ENCODE measurements around the gene OBSL1.

OBSL1 gene

GRCh38 chr2:219559156-219559915 is 12.0 kb downstream of the OBSL1 start:
- H3K27ac ChIP-seq: no peak overlapping the region
- DNase-seq (ENCODE audit: low read depth, low spot score): no peak
- no peaks in the 10 kb centered on the region for H3K9me3 ChIP-seq (ENCODE audit: low read depth, low read length)
- H3K4me3 ChIP-seq: no peak overlapping the region
- no peaks in the 10 kb centered on the region for H3K36me3 ChIP-seq (ENCODE audit: insufficient read depth, low read length)
- TF ChIP-seq POLR2AphosphoS5 (IDR thresholded peaks at IDR 0.05; ENCODE audit: borderline replicate concordance, low read depth, low read length) (no peak), FOXP2 (optimal IDR thresholded peaks at IDR 0.05; ENCODE audit: control extremely low read depth, extremely low read length, insufficient read depth) (no peak), EZH2 (IDR thresholded peaks at IDR 0.05) (no peak)
- H3K9ac ChIP-seq (ENCODE audit: insufficient read length): no peak overlapping the region

GRCh38 chr2:219557791-219558785 is 13.3 kb downstream of the OBSL1 start:
- H3K9ac ChIP-seq (ENCODE audit: insufficient read length): no peak overlapping the region
- no peak for TF ChIP-seq EZH2 (IDR thresholded peaks at IDR 0.05)
- no peak for TF ChIP-seq POLR2AphosphoS5 (IDR thresholded peaks at IDR 0.05; ENCODE audit: borderline replicate concordance, low read depth, low read length)
- no peak for TF ChIP-seq FOXP2 (optimal IDR thresholded peaks at IDR 0.05; ENCODE audit: control extremely low read depth, extremely low read length, insufficient read depth)
- DNase-seq (ENCODE audit: low read depth, low spot score): no peak
- H3K36me3 ChIP-seq (ENCODE audit: insufficient read depth, low read length): no peaks in the 10 kb centered on the region
- no peak overlapping the region for H3K4me3 ChIP-seq
- H3K9me3 ChIP-seq (ENCODE audit: low read depth, low read length): no peaks in the 10 kb centered on the region
- no peak overlapping the region for H3K27ac ChIP-seq

GRCh38 chr2:219557320-219557719 is 14.0 kb downstream of the OBSL1 start:
- Histone ChIP-seq H3K4me3 (no peak overlapping the region), H3K36me3 (ENCODE audit: insufficient read depth, low read length) (no peaks in the 10 kb centered on the region), H3K9ac (ENCODE audit: insufficient read length) (no peak overlapping the region), H3K27ac (no peak overlapping the region), H3K9me3 (ENCODE audit: low read depth, low read length) (no peaks in the 10 kb centered on the region)
- no peak for DNase-seq (ENCODE audit: low read depth, low spot score)
- no peak for TF ChIP-seq POLR2AphosphoS5 (IDR thresholded peaks at IDR 0.05; ENCODE audit: borderline replicate concordance, low read depth, low read length)
- TF ChIP-seq EZH2 (IDR thresholded peaks at IDR 0.05): no peak

GRCh38 chr2:219556413-219556812 is 14.9 kb downstream of the OBSL1 start:
- no peak for TF ChIP-seq FOXP2 (optimal IDR thresholded peaks at IDR 0.05; ENCODE audit: control extremely low read depth, extremely low read length, insufficient read depth)
- no peak for TF ChIP-seq POLR2AphosphoS5 (IDR thresholded peaks at IDR 0.05; ENCODE audit: borderline replicate concordance, low read depth, low read length)
- no peak for TF ChIP-seq EZH2 (IDR thresholded peaks at IDR 0.05)
- H3K27ac ChIP-seq: no peak overlapping the region
- H3K4me3 ChIP-seq: no peak overlapping the region
- no peaks in the 10 kb centered on the region for H3K36me3 ChIP-seq (ENCODE audit: insufficient read depth, low read length)
- H3K9ac ChIP-seq (ENCODE audit: insufficient read length): no peak overlapping the region
- no peaks in the 10 kb centered on the region for H3K9me3 ChIP-seq (ENCODE audit: low read depth, low read length)
- no peak for DNase-seq (ENCODE audit: low read depth, low spot score)

GRCh38 chr2:219555956-219556355 is 15.4 kb downstream of the OBSL1 start:
- TF ChIP-seq POLR2AphosphoS5 (IDR thresholded peaks at IDR 0.05; ENCODE audit: borderline replicate concordance, low read depth, low read length): no peak
- TF ChIP-seq FOXP2 (optimal IDR thresholded peaks at IDR 0.05; ENCODE audit: control extremely low read depth, extremely low read length, insufficient read depth): no peak
- no peak for TF ChIP-seq EZH2 (IDR thresholded peaks at IDR 0.05)
- H3K27ac ChIP-seq: no peak overlapping the region
- no peak overlapping the region for H3K9ac ChIP-seq (ENCODE audit: insufficient read length)
- no peaks in the 10 kb centered on the region for H3K36me3 ChIP-seq (ENCODE audit: insufficient read depth, low read length)
- DNase-seq (ENCODE audit: low read depth, low spot score): no peak
- H3K9me3 ChIP-seq (ENCODE audit: low read depth, low read length): no peaks in the 10 kb centered on the region
- no peak overlapping the region for H3K4me3 ChIP-seq

- Histone ChIP-seq H3K36me3 (ENCODE audit: insufficient read depth, low read length) (no peaks in the 10 kb centered on the region), H3K4me3 (no peak overlapping the region), H3K27ac (no peak overlapping the region), H3K9me3 (ENCODE audit: low read depth, low read length) (no peaks in the 10 kb centered on the region), H3K9ac (ENCODE audit: insufficient read length) (no peak overlapping the region)
- no peak for TF ChIP-seq EZH2 (IDR thresholded peaks at IDR 0.05)
- TF ChIP-seq POLR2AphosphoS5 (IDR thresholded peaks at IDR 0.05; ENCODE audit: borderline replicate concordance, low read depth, low read length): no peak
- no peak for TF ChIP-seq FOXP2 (optimal IDR thresholded peaks at IDR 0.05; ENCODE audit: control extremely low read depth, extremely low read length, insufficient read depth)
- no peak for DNase-seq (ENCODE audit: low read depth, low spot score)
Measured at GRCh38 chr2:219554350-219554749, 17.0 kb downstream of the OBSL1 start.

GRCh38 chr2:219553463-219553963 is 17.8 kb downstream of the OBSL1 start:
- Histone ChIP-seq H3K9me3 (ENCODE audit: low read depth, low read length) (no peaks in the 10 kb centered on the region), H3K27ac (no peak overlapping the region), H3K36me3 (ENCODE audit: insufficient read depth, low read length) (no peaks in the 10 kb centered on the region), H3K4me3 (no peak overlapping the region), H3K9ac (ENCODE audit: insufficient read length) (no peak overlapping the region)
- no peak for DNase-seq (ENCODE audit: low read depth, low spot score)
- TF ChIP-seq EZH2 (IDR thresholded peaks at IDR 0.05) (no peak), POLR2AphosphoS5 (IDR thresholded peaks at IDR 0.05; ENCODE audit: borderline replicate concordance, low read depth, low read length) (no peak), FOXP2 (optimal IDR thresholded peaks at IDR 0.05; ENCODE audit: control extremely low read depth, extremely low read length, insufficient read depth) (no peak)

GRCh38 chr2:219553168-219553417 is 18.2 kb downstream of the OBSL1 start:
- Histone ChIP-seq H3K9ac (ENCODE audit: insufficient read length) (no peak overlapping the region), H3K36me3 (ENCODE audit: insufficient read depth, low read length) (no peaks in the 10 kb centered on the region), H3K9me3 (ENCODE audit: low read depth, low read length) (no peaks in the 10 kb centered on the region), H3K27ac (no peak overlapping the region), H3K4me3 (peak overlapping the region; percentile 86)
- no peak for DNase-seq (ENCODE audit: low read depth, low spot score)
- no peak for TF ChIP-seq EZH2 (IDR thresholded peaks at IDR 0.05)
- no peak for TF ChIP-seq POLR2AphosphoS5 (IDR thresholded peaks at IDR 0.05; ENCODE audit: borderline replicate concordance, low read depth, low read length)
- TF ChIP-seq FOXP2 (optimal IDR thresholded peaks at IDR 0.05; ENCODE audit: control extremely low read depth, extremely low read length, insufficient read depth): no peak

Data from SK-N-MC (cell line).